Activated T-cell treated with anti-CD3 and anti-CD28 coated beads, Interleukin-2, amount 50 U/mL, for 72 hours (primary cell): ENCODE results near the gene SLC34A3. TPM values are rescaled to one million over a fixed set of nuclear protein-coding genes. Genes with fewer than 3 reads are reported as not detected.

Source experiments
- ATAC-seq, 2 donors: fragments of 150-1000 bp; cut with Tn5 transposase; replicated peaks in 1 of 2; 2 replicates each; pipeline ENCODE4 v1.10.0; 2021; ENCODE audit warnings: moderate library complexity in 2 of 2, mild to moderate bottlenecking in 1 of 2
- DNase-seq, 2 donors: peaks; one replicate each; pipeline ENCODE4 v3.0.0; 2021 to 2022; ENCODE audit warnings: mixed read lengths in 1 of 2
- H3K27ac Mint-ChIP-seq: one replicate; pipeline ENCODE4 v1.8.0; 2022; ENCODE audit warnings: mild to moderate bottlenecking, moderate library complexity, mixed read lengths
- H3K27me3 Mint-ChIP-seq: one replicate; pipeline ENCODE4 v1.8.0; 2022; ENCODE audit warnings: low read depth, mixed read lengths
- H3K36me3 Mint-ChIP-seq, 2 donors: one replicate each; pipeline ENCODE4 v1.8.0; 2022; ENCODE audit warnings: mixed read lengths in 2 of 2, mild to moderate bottlenecking in 1 of 2; ENCODE audit not compliant: insufficient read depth in 2 of 2
- H3K4me1 Mint-ChIP-seq: one replicate; pipeline ENCODE4 v1.8.0; 2022; ENCODE audit warnings: low read depth, mixed read lengths
- H3K4me3 Mint-ChIP-seq, 2 donors: one replicate each; pipeline ENCODE4 v1.8.0; 2022; ENCODE audit warnings: mild to moderate bottlenecking in 2 of 2, mixed read lengths in 2 of 2, moderate library complexity in 2 of 2
- H3K9me3 Mint-ChIP-seq, 2 donors: one replicate each; pipeline ENCODE4 v1.8.0; 2022; ENCODE audit warnings: mixed read lengths in 2 of 2
- total RNA-seq, 2 donors: library from RNA; stranded (reverse); gene quantifications; one replicate each; pipeline ENCODE4 v1.2.3, GENCODE V29; 2022

The SLC34A3 gene
- total RNA-seq, 2 donors from 2014 or later: 0.12 to 0.14 TPM

GRCh38 chr9:137273095-137273490 lies 42.4 kb downstream of the SLC34A3 start:
- no peaks in the 10 kb centered on the region for H3K27me3 Mint-ChIP-seq
- H3K9me3 Mint-ChIP-seq: no peaks in the 10 kb centered on the region
- peaks cover 31% of the 10 kb centered on the region for H3K4me1 Mint-ChIP-seq
- no peak for ATAC-seq
- H3K36me3 Mint-ChIP-seq: peaks cover 2 to 8% of the 10 kb centered on the region in 2 donors
- no peak overlapping the region for H3K27ac Mint-ChIP-seq
- no peak for DNase-seq
- H3K4me3 Mint-ChIP-seq: no peak overlapping the region

DNA sequence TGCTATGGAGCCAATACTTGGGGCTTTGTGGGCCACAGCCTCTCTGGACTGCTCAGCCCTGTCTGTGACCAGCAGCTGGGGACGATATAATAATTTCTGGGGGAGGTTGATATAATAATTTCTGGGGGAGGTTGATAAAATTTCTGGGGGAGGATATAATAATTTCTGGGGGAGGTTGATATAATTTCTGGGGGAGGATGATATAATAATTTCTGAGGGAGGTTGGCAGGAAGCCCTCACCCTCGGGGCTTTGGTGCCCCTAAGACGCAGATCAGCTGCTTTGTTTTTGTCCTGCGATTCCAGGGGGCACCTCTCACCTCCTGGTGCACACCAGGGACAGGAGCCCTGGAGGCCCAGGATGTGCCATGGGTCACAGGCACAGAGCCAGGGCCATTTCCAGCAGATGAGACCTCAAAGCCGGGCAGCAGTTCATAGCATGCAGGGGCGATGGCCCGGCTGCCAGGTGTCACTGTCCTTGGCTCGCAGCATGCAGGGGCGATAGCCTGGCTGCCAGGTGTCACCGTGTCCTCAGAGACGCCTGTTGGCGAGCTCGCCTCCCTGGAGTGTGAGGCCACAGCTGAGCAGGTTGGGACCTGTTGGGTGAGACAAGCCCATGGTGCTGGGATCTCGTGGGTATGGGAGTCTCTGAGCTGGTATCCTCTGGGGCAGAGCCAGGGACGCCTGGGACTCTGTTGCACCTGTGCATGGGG lies 43.1 kb downstream of the SLC34A3 start:
- Mint-ChIP-seq H3K36me3 (peaks cover 0 to 8% of the 10 kb centered on the region in 2 donors), H3K4me3 (no peak overlapping the region), H3K27me3 (no peaks in the 10 kb centered on the region), H3K27ac (no peak overlapping the region), H3K4me1 (peaks cover 31% of the 10 kb centered on the region), H3K9me3 (no peaks in the 10 kb centered on the region)
- ATAC-seq (no peak), DNase-seq (no peak)

- Mint-ChIP-seq H3K36me3 (peaks cover 0 to 2% of the 10 kb centered on the region in 2 donors), H3K4me1 (peaks cover 23% of the 10 kb centered on the region), H3K27me3 (no peaks in the 10 kb centered on the region), H3K27ac (no peak overlapping the region), H3K9me3 (no peaks in the 10 kb centered on the region), H3K4me3 (no peak overlapping the region)
- ATAC-seq (no peak), DNase-seq (no peak)
Observed at GRCh38 chr9:137275203-137275587, 44.5 kb downstream of the SLC34A3 start.

DNA sequence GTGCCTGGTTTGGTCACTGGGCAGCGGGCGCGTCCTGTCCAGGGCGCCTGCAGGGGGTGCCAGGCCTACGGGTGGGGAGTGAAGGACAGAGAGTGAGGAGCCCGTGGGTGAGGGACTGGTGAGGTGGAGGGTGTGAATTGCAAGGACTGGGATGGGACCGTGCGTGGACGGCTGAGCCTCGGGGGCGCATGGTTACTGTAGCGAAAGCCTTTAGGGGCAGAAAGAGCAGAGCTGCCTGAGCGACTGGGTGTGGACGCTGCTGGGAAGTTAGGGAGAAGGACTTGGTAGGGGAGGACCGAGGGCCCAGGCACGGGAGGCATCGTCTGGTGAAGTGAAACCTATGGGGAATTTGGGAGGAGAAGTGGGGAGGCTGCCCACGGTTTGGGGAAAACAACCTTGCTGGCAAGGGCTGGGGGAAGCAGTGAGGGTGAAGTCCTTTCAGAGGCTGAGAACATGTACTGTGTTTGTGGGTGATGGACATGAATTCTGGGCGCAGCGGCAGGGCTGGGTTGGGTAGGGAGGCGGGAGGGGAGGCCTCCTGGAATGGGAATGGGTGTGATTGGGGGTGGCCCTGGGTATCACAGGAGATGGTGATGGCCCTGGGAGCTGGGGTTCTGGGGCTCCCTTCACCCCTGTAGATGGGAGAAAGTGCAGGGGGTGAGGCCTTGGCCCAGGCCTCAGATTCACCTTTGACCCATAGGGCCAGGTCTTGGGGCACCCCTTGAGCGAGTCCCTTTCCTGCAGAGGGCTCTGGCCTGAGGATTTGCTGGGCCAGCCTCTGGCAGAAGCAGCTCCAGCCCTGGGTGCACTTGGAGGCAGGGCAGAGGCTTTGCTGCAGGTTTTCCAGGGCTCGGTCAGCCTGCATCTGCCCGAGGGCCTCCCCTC lies 45.1 kb downstream of the SLC34A3 start:
- DNase-seq: no peak
- Mint-ChIP-seq H3K27me3 (no peaks in the 10 kb centered on the region), H3K9me3 (no peaks in the 10 kb centered on the region), H3K27ac (no peak overlapping the region), H3K4me1 (peaks cover 20% of the 10 kb centered on the region), H3K4me3 (no peak overlapping the region), H3K36me3 (peaks cover 0 to 2% of the 10 kb centered on the region in 2 donors)
- no peak for ATAC-seq

- Mint-ChIP-seq H3K36me3 (peaks cover 0 to 2% of the 10 kb centered on the region in 2 donors), H3K27me3 (no peaks in the 10 kb centered on the region), H3K4me3 (peak overlapping the region; percentile 86 to 95), H3K4me1 (peaks cover 12% of the 10 kb centered on the region), H3K27ac (no peak overlapping the region), H3K9me3 (no peaks in the 10 kb centered on the region)
- DNase-seq (no peak), ATAC-seq (no peak)
Observed at GRCh38 chr9:137276473-137277328, 46.0 kb downstream of the SLC34A3 start.

- peak; percentile 75 to 86 for ATAC-seq
- Mint-ChIP-seq H3K27ac (peak within 1 kb of the TSS; percentile 4), H3K4me1 (peaks cover 12% of the 10 kb centered on the region), H3K9me3 (no peaks in the 10 kb centered on the region), H3K27me3 (peaks cover 7% of the 10 kb centered on the region), H3K36me3 (peaks cover 0 to 2% of the 10 kb centered on the region in 2 donors), H3K4me3 (peak within 1 kb of the TSS; percentile 86 to 95)
- DNase-seq: peak; percentile 58 to 73
Observed at GRCh38 chr9:137277329-137278041, 46.8 kb downstream of the SLC34A3 start, which contains the start of gene TOR4A. TOR4A (plus strand) TSS chr9:137277726; CDS start chr9:137278690, 964 bp downstream.

GRCh38 chr9:137278061-137278701 lies 47.5 kb downstream of the SLC34A3 start:
- Mint-ChIP-seq H3K9me3 (no peaks in the 10 kb centered on the region), H3K27ac (no peak overlapping the region), H3K36me3 (peaks cover 0 to 2% of the 10 kb centered on the region in 2 donors), H3K4me3 (peak overlapping the region; percentile 86 to 95), H3K4me1 (peaks cover 12% of the 10 kb centered on the region), H3K27me3 (peaks cover 10% of the 10 kb centered on the region)
- no peak for DNase-seq
- peak in 1 of 2 donors; percentile 21 for ATAC-seq

DNA sequence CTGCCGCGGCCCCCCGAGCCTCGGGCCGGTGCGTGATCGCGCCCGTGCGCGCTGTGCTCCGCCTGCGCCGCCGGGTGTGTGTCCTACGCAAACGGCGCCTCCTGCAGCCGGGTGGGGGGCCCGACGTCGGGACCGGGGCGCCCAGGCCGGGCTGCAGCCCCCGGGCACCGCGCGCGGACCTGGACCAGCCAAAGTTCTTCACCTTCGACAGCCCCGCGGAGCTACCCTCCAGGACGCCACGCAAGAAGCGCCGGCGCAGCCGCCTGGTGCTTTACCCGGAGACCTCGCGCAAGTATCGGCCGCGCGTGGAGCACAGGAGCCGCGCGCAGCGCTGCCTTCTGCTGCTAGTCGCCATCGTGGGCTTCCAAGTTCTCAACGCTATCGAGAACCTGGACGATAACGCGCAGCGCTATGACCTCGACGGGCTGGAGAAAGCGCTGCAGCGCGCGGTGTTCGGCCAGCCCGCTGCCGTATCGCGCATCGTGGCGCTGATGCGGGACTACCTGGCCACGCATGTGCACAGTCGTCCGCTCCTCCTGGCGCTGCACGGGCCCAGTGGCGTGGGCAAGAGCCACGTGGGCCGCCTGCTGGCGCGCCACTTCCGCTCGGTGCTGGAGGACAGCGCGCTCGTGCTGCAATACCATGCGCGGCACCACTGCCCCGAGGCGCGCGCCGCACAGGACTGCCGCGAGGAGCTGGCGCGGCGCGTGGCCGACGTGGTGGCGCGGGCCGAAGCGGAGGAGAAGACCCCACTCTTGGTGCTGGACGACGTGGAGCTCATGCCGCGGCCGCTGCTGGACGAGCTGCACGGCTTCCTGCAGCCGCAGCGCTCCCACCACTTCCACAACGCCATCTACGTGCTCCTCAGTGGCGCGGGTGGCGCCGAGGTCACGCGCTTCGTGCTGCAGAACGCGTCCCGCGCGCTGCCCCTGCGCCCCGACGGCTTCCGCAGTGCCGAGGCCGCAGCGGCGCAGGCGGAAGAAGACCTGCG lies 48.3 kb downstream of the SLC34A3 start:
- DNase-seq: no peak
- H3K36me3 Mint-ChIP-seq: no peaks in the 10 kb centered on the region
- no peak overlapping the region for H3K27ac Mint-ChIP-seq
- H3K9me3 Mint-ChIP-seq: no peaks in the 10 kb centered on the region
- ATAC-seq: no peak
- H3K27me3 Mint-ChIP-seq: peaks cover 10% of the 10 kb centered on the region
- peaks cover 12% of the 10 kb centered on the region for H3K4me1 Mint-ChIP-seq
- no peak overlapping the region for H3K4me3 Mint-ChIP-seq

DNA sequence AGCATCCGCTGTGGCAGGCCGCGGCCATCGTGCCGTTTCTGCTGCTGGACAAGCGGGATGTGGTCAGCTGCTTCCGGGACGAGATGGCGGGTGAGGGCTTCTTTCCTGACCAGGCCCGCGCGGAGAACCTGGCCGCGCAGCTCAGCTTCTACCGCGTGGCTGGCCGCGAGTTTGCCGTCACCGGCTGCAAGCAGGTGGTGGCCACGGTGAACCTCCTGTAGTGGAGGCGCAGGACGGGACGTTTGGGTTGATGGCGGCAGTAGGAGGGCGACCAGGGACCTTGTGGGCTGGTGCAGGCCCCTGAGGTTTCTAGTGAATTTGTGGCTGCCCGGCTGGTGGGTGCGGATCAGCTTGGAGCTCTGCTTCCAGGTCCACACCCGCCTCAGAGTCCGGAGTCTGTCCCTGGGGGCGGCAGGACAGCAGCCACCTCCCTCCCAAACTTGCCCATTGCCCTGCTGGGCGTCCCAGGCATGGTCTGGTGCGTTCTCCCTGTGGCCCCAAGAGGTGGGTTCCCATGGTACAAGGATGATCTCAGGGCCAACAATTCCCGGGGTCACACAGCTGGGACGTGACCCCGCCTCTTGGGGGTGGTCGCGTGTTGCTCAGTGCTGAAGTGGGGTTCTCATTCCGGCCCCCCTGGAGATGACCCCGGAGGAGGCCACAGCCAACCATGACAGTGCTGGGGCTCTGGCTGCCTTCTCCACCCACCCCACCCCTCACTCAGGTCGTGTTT lies 49.2 kb downstream of the SLC34A3 start:
- ATAC-seq (no peak), DNase-seq (no peak)
- Mint-ChIP-seq H3K36me3 (no peaks in the 10 kb centered on the region), H3K9me3 (no peaks in the 10 kb centered on the region), H3K4me1 (peaks cover 12% of the 10 kb centered on the region), H3K27ac (no peak overlapping the region), H3K27me3 (peaks cover 10% of the 10 kb centered on the region), H3K4me3 (no peak overlapping the region)

DNA sequence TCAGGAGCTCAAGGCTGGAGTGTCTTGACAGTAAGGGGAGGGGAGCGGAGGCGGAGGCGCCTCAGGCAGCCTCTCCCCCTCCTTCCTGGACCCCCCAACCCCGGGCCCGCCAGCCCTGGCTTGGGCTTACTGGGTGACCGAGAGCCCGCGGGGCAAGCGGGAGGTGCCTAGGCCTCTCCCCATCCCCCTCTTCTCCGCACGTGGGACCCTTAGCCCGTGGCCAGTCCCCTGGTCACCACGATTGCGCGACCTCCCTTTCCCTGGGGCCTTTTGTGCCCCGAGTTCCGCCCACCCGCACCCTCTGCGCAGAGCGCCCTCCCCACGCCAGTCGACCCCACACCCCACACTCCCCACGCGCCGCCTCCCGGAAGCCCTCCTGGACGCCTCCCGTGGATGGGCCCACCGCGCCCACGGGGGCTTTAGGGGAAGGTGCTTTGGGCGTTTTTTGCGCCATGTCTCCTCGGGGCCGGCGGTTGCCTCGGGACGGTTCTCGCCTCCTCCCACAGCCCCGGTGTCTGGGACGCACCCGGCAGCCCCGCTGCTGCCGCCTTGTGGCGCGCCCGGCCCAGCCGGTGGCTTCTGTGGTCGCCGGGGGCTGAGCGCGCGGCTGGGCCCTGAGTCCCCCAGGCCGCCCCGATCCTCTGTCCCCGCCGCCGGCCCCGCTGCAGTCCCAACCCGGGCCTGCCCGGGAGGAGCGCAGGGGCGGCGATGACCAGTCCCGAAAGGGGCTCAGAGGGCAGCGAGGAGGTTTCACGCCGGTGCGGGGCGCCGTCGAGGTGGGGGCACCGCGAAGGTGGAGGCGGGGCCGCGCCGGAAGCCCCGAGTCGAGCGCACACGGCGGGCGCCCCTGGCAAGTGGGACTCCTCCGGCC lies 50.0 kb downstream of the SLC34A3 start:
- H3K27ac Mint-ChIP-seq: no peak overlapping the region
- no peak for DNase-seq
- peak in 1 of 2 donors; percentile 38 for ATAC-seq

More for the DNA sequence above, 50.0 kb downstream of the SLC34A3 start:
- H3K27me3 Mint-ChIP-seq: peaks cover 10% of the 10 kb centered on the region
- H3K4me1 Mint-ChIP-seq: peaks cover 12% of the 10 kb centered on the region
- no peaks in the 10 kb centered on the region for H3K9me3 Mint-ChIP-seq
- H3K36me3 Mint-ChIP-seq: no peaks in the 10 kb centered on the region
- no peak overlapping the region for H3K4me3 Mint-ChIP-seq
